GM21528 (cell line): ENCODE measurements around the gene HTR3E.
"Not testable (repeated sequence)": the region's sequence is repeated elsewhere in the genome, so short reads cannot be mapped to it uniquely, and the experiment has no call there.

Experiments used
- ATAC-seq: cut with Tn5 transposase; IDR thresholded peaks from one replicate; pipeline ENCODE4 v1.9.1; 2021; ENCODE audit warnings: mild to moderate bottlenecking, moderate library complexity; ENCODE audit not compliant: unreplicated experiment, low FRiP score

The HTR3E gene

GRCh38 chr3:184096811-184097383 lies at the start of gene HTR3E:
Gene HTR3E (plus strand): TSS chr3:184097064. CDS start chr3:184097530, 466 bp downstream.
- no peak for ATAC-seq

- ATAC-seq: no peak
Measured at GRCh38 chr3:184050217-184050847, 46.5 kb upstream of the HTR3E start.

- no peak for ATAC-seq
Measured at GRCh38 chr3:184052767-184053166, 44.1 kb upstream of the HTR3E start, which contains the start of gene HTR3C. Gene HTR3C (plus strand): TSS chr3:184053047. CDS start chr3:184053081, 34 bp downstream.

- ATAC-seq: no peak
Measured at GRCh38 chr3:184058029-184058428, 38.8 kb upstream of the HTR3E start.

- no peak for ATAC-seq
Measured at GRCh38 chr3:184059424-184059823, 37.4 kb upstream of the HTR3E start.

GRCh38 chr3:184062637-184063036 lies 34.2 kb upstream of the HTR3E start:
- no peak for ATAC-seq

- ATAC-seq: no peak
Measured at GRCh38 chr3:184066211-184066610, 30.7 kb upstream of the HTR3E start.

- no peak for ATAC-seq
Measured at GRCh38 chr3:184067573-184068055, 29.2 kb upstream of the HTR3E start.

- no peak for ATAC-seq
Measured at GRCh38 chr3:184068344-184068743, 28.5 kb upstream of the HTR3E start.

- not testable (repeated sequence) for ATAC-seq
Measured at GRCh38 chr3:184071142-184071541, 25.7 kb upstream of the HTR3E start.

- ATAC-seq: no peak
Measured at GRCh38 chr3:184073621-184074020, 23.2 kb upstream of the HTR3E start.

GRCh38 chr3:184075901-184076300 lies 21.0 kb upstream of the HTR3E start:
- no peak for ATAC-seq

GRCh38 chr3:184077881-184078280 lies 19.0 kb upstream of the HTR3E start:
- ATAC-seq: no peak

- ATAC-seq: no peak
Measured at GRCh38 chr3:184078851-184079250, 18.0 kb upstream of the HTR3E start.

GRCh38 chr3:184081116-184081830 lies 15.6 kb upstream of the HTR3E start:
- no peak for ATAC-seq

- ATAC-seq: no peak
Measured at GRCh38 chr3:184082034-184082433, 14.8 kb upstream of the HTR3E start.

- no peak for ATAC-seq
Measured at GRCh38 chr3:184082465-184082864, 14.4 kb upstream of the HTR3E start.

- ATAC-seq: no peak
Measured at GRCh38 chr3:184085389-184085852, 11.4 kb upstream of the HTR3E start.

- no peak for ATAC-seq
Measured at GRCh38 chr3:184092199-184092598, 4.7 kb upstream of the HTR3E start.

- ATAC-seq: no peak
Measured at GRCh38 chr3:184097556-184097955, 692 bp downstream of the HTR3E start.
